Smooth muscle cell of the coronary artery (primary cell): ENCODE measurements around the gene HSP90AA1. TPM values are rescaled to one million over a fixed set of nuclear protein-coding genes. Genes with fewer than 3 reads are reported as not detected.

Experiments
- total RNA-seq: library from RNA; depleted of rRNA; stranded (reverse); fragments of >200 nt; gene quantifications from 2 replicates; pipeline ENCODE4 v1.2.3, GENCODE V29; 2014; ENCODE audit warnings: low replicate concordance

HSP90AA1 gene
- 202 and 258 TPM in 2 replicates for total RNA-seq

DNA sequence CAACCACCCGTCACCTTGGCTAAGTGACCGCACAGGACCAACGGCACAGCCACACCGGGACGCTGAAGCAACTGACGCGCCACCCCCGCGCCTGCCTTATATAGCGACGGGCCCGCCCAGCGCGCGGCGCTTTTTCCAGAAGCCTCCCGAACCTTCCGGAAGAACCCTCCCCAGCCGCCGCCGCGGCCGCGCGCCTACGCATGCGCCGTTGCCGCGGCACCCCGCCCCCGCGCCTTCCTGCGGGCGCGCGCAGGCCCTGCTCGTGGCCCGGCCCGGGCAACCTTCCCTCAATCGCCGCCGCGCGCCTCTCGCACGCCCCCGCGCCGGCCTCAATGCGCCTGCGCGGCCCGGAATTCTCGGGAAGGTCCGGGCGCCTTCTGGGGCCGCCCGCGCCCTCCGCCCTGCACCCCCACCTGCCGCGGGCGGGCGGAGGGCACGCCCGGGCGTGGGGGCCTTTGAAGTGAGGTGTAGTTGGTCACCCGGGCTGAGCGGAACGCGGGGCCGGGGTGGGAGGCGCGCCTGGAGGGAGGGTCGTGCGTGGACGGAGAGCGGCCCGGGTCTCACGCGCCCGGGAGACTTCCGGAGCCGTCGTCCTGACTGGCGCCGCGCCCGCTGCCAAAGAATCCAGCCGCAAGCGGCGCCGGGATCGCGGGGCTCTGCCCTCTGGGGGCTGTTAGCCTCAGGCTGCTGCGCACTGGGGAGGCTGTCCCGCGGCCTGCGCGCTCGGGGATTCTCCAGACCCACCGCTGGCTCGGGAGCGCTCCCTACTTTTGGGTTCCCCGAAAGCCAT lies at the start of gene HSP90AA1:
Gene HSP90AA1, minus strand, starts transcription at position 73 of the 790 bp plus-strand sequence. CDS start 666 bp downstream, outside the sequence.

Other genes starting within 250 kb of the HSP90AA1 start
- gene DYNC1H1, start 122.5 kb downstream of the HSP90AA1 start, total RNA-seq: 409 and 784 TPM in 2 replicates
- 14.5 and 16.2 TPM in 2 replicates for gene WDR20, start 52.9 kb upstream of the HSP90AA1 start, total RNA-seq
- gene MOK, start 218.1 kb upstream of the HSP90AA1 start, total RNA-seq: 4.6 and 12.2 TPM in 2 replicates
- 5.3 and 5.9 TPM in 2 replicates for gene ZNF839, start 232.7 kb upstream of the HSP90AA1 start, total RNA-seq